Cardiac muscle cell (in vitro differentiated cells and primary cell): ENCODE data around the gene EGLN1. TPM values are rescaled to one million over a fixed set of nuclear protein-coding genes. Genes with fewer than 3 reads are reported as not detected.
A peak's percentile ranks its signal among the peaks of the same experiment; 100 is the strongest.
"Not testable (repeated sequence)": the region's sequence is repeated elsewhere in the genome, so short reads cannot be mapped to it uniquely, and the experiment has no call there.

Experiments used
- DNase-seq, 2 donors: peaks; one replicate each; pipeline versions ENCODE4 v3.0.0 to v3.0.0-alpha.2; 2010 to 2017; ENCODE audit warnings: low read depth in 1 of 2, low spot score in 1 of 2
- H3K27ac ChIP-seq: fragments of 200-600 bp; sonication (generic); 2 replicates; pipeline ENCODE4 v1.5.1; 2016
- H3K27me3 ChIP-seq: fragments of 200-600 bp; sonication (generic); 2 replicates; pipeline ENCODE4 v1.6.0; 2016; ENCODE audit warnings: control low read depth
- H3K36me3 ChIP-seq: fragments of 200-600 bp; sonication (generic); 2 replicates; pipeline ENCODE4 v1.5.1; 2016; ENCODE audit warnings: control low read depth
- H3K4me1 ChIP-seq: fragments of 200-600 bp; sonication (generic); 2 replicates; pipeline ENCODE4 v1.8.1; 2017; ENCODE audit warnings: low read depth, mild to moderate bottlenecking, mixed run types
- H3K4me3 ChIP-seq: fragments of 200-600 bp; sonication (generic); 2 replicates; pipeline ENCODE4 v1.5.1; 2016; ENCODE audit warnings: mild to moderate bottlenecking
- H3K9me3 ChIP-seq: fragments of 200-600 bp; sonication (generic); 2 replicates; pipeline ENCODE4 v1.5.1; 2017; ENCODE audit warnings: low read depth, mild to moderate bottlenecking, control low read depth
- polyA plus RNA-seq: library from polyadenylated mRNA; unstranded; fragments of >200 nt; fragmentation: Nextera tagmentation; extraction: Ambion mirVana; gene quantifications from 2 replicates; pipeline ENCODE4 v1.2.1, GENCODE V29; 2016
- total RNA-seq: library from RNA; depleted of rRNA; stranded (reverse); fragments of >200 nt; gene quantifications from 2 replicates; pipeline ENCODE4 v1.2.3, GENCODE V29; 2016
- TF ChIP-seq, protein P1 (sequence below): IDR thresholded peaks from 2 replicates; pipeline ENCODE4 v1.5.1; 2012; ENCODE audit warnings: low read depth, mild to moderate bottlenecking, low read length

EGLN1 gene
- total and polyA plus RNA-seq, 2 experiments from 2014 or later, result 54.0 to 67.6 TPM

DNA sequence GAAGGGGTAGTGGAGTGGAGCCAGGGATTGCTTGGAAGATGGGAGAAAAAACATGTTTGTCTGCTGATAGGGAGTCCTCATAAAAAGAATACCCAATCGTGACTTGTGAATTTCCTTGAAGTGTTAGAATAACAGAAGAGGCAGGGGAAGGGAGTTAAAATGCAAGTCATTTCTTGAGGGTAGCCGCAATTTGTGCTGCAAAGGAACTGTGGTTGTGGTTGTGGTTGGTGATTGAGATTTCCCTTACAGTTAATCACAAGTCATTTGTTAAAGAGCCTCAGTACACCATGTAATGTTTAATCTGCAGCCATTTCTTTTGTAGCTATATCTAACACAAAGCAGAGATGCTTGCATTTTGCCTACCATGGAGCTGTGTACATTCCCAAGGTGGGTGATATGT, 38.5 kb upstream of the EGLN1 start:
- TF ChIP-seq, protein P1, sequence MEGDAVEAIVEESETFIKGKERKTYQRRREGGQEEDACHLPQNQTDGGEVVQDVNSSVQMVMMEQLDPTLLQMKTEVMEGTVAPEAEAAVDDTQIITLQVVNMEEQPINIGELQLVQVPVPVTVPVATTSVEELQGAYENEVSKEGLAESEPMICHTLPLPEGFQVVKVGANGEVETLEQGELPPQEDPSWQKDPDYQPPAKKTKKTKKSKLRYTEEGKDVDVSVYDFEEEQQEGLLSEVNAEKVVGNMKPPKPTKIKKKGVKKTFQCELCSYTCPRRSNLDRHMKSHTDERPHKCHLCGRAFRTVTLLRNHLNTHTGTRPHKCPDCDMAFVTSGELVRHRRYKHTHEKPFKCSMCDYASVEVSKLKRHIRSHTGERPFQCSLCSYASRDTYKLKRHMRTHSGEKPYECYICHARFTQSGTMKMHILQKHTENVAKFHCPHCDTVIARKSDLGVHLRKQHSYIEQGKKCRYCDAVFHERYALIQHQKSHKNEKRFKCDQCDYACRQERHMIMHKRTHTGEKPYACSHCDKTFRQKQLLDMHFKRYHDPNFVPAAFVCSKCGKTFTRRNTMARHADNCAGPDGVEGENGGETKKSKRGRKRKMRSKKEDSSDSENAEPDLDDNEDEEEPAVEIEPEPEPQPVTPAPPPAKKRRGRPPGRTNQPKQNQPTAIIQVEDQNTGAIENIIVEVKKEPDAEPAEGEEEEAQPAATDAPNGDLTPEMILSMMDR, result no peak
- no peak overlapping the region for H3K4me3 ChIP-seq
- no peaks in the 10 kb centered on the region for H3K4me1 ChIP-seq
- H3K27ac ChIP-seq, result no peak overlapping the region
- no peaks in the 10 kb centered on the region for H3K9me3 ChIP-seq
- DNase-seq, result peak in 1 of 2 donors; percentile 78
- no peaks in the 10 kb centered on the region for H3K36me3 ChIP-seq
- no peaks in the 10 kb centered on the region for H3K27me3 ChIP-seq

- H3K36me3 ChIP-seq, DNase-seq, H3K4me3 ChIP-seq, H3K27me3 ChIP-seq, H3K9me3 ChIP-seq, H3K4me1 ChIP-seq, H3K27ac ChIP-seq: not testable (repeated sequence)
Observed at GRCh38 chr1:231459438-231459837, 37.4 kb upstream of the EGLN1 start.

GRCh38 chr1:231457956-231458355, 35.9 kb upstream of the EGLN1 start:
- not testable (repeated sequence) for H3K36me3 ChIP-seq, DNase-seq, H3K27ac ChIP-seq, H3K4me3 ChIP-seq, H3K4me1 ChIP-seq, H3K27me3 ChIP-seq, H3K9me3 ChIP-seq

DNA sequence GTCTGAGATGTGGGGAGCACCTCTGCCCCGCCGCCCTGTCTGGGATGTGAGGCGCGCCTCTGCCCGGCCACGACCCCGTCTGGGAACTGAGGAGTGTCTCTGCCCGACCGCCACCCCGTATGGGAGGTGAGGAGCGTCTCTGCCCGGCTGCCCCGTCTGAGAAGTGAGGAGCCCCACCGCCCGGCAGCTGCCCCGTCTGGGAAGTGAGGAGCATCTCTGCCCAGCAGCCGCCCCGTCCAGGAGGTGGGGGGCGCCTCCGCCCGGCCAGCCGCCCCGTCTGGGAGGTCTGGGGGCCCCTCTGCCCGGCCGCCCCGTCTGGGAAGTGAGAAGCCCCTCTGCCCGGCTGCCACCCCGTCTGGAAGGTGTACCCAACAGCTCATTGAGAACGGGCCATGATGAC, 32.0 kb upstream of the EGLN1 start:
- H3K9me3 ChIP-seq, H3K36me3 ChIP-seq, H3K27me3 ChIP-seq: not testable (repeated sequence)

DNA sequence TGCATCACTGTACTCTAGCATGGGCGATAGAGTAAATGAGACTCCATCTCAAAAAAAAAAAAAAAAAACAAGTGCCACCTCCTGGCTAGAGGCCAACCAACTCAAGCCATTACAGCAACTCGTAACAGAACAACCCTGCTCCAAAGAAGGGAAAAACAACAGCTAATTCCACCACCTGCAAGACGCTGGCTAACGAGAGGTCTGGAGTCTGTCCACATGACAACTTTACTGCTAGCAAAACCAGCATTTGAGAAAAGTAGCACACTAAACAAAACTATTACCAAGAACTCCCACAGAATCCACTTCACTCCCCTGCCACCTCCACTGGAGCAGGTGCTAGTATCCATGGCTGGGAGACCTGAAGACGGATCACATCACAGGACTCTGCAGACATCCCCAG, 24.1 kb upstream of the EGLN1 start:
- Histone ChIP-seq H3K4me1 (no peaks in the 10 kb centered on the region), H3K4me3 (no peak overlapping the region), H3K27me3 (no peaks in the 10 kb centered on the region), H3K36me3 (no peaks in the 10 kb centered on the region), H3K27ac (no peak overlapping the region), H3K9me3 (no peaks in the 10 kb centered on the region)
- TF ChIP-seq, protein P1, result no peak
- no peak for DNase-seq

More for the DNA sequence above, 32.0 kb upstream of the EGLN1 start:
- not testable (repeated sequence) for H3K27ac ChIP-seq, H3K4me3 ChIP-seq, H3K4me1 ChIP-seq, DNase-seq

DNA sequence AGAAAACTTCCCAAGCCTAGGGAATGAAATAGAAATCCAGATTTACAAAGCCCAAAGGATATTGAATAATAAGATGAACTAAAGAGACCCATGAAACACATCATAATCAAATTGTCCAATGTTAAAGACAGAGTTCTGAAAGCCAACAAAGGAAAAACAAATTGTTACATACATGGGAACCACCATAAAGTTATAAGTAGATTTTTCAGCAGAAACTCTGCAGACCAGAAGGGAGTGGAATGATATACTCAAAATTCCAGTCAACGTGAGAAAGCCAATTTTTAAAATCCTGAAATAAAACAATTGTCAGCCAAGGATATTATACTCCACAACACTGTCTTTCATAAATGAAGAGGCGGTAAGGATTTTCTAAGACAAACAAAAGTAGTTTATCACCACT, 22.0 kb upstream of the EGLN1 start:
- no peaks in the 10 kb centered on the region for H3K36me3 ChIP-seq
- TF ChIP-seq, protein P1, result no peak
- no peak for DNase-seq
- H3K4me3 ChIP-seq, result no peak overlapping the region
- no peaks in the 10 kb centered on the region for H3K4me1 ChIP-seq
- H3K9me3 ChIP-seq, result no peaks in the 10 kb centered on the region
- H3K27me3 ChIP-seq, result peaks cover 2% of the 10 kb centered on the region
- no peak overlapping the region for H3K27ac ChIP-seq

- no peak overlapping the region for H3K27ac ChIP-seq
- no peaks in the 10 kb centered on the region for H3K9me3 ChIP-seq
- DNase-seq, result no peak
- TF ChIP-seq, protein P1, result no peak
- no peaks in the 10 kb centered on the region for H3K4me1 ChIP-seq
- peaks cover 2% of the 10 kb centered on the region for H3K27me3 ChIP-seq
- H3K4me3 ChIP-seq, result no peak overlapping the region
- H3K36me3 ChIP-seq, result no peaks in the 10 kb centered on the region
Observed at GRCh38 chr1:231443363-231443762, 21.3 kb upstream of the EGLN1 start.
